HFF-Myc (cell line): ENCODE data around the gene CLDN7.

Experiments used
- DNase-seq: peaks from one replicate; pipeline ENCODE4 v3.0.0-alpha.2; 2011; ENCODE audit warnings: low read depth; ENCODE audit errors: extremely low read depth
- H3K4me3 ChIP-seq: replicated peaks from 2 replicates; pipeline ENCODE4 v1.5.1; 2011; ENCODE audit warnings: low read depth, mild to moderate bottlenecking, control low read depth, low read length
- TF ChIP-seq, protein P1 (sequence below): IDR thresholded peaks from 2 replicates; pipeline ENCODE4 v1.5.1; 2012; ENCODE audit warnings: mild to moderate bottlenecking, low read depth, low read length, control low read depth; ENCODE audit errors: missing control alignments

Gene CLDN7, protein sequence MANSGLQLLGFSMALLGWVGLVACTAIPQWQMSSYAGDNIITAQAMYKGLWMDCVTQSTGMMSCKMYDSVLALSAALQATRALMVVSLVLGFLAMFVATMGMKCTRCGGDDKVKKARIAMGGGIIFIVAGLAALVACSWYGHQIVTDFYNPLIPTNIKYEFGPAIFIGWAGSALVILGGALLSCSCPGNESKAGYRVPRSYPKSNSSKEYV

DNA sequence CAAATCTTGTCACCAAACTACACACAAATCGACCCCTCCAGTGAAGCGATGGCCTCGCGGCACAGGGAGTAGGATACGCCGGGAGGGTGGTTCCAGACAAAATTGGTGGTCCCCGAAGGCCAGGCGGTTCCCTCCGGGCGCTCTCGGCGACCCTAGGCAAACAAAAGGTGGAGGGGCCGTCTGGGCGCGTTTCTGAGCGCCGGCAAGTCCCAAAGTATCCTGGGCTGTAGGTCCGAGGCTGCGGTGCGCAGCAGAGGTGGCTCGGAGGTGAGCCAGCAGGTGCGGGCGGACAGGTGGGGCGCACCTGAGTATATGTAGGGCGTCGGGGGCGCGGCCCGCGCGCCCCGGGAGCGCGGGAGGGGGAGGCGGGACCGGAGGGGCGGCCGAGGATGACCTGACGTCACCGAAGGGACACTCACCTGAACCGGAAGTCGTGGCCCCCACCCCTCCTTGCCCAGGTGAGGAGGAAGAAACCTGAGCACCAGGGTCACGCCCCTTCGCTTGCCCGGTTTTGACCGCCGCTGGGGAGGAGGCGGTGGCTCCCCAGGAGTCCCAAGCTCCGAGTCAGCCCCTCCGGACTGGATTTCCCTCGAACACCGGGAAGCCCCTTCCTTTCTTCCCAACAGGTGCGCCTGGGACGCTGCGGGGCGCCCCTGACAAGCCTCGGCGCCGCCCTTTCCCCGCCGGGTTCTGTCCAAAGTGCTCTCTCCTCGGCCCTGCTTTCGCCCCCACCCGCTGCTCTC, at the start of gene CLDN7:
Gene CLDN7 (minus strand): TSS at position 287 of the 743 bp plus-strand sequence. CDS start 435 bp downstream, outside the sequence.
- no peak for DNase-seq
- TF ChIP-seq, protein P1, sequence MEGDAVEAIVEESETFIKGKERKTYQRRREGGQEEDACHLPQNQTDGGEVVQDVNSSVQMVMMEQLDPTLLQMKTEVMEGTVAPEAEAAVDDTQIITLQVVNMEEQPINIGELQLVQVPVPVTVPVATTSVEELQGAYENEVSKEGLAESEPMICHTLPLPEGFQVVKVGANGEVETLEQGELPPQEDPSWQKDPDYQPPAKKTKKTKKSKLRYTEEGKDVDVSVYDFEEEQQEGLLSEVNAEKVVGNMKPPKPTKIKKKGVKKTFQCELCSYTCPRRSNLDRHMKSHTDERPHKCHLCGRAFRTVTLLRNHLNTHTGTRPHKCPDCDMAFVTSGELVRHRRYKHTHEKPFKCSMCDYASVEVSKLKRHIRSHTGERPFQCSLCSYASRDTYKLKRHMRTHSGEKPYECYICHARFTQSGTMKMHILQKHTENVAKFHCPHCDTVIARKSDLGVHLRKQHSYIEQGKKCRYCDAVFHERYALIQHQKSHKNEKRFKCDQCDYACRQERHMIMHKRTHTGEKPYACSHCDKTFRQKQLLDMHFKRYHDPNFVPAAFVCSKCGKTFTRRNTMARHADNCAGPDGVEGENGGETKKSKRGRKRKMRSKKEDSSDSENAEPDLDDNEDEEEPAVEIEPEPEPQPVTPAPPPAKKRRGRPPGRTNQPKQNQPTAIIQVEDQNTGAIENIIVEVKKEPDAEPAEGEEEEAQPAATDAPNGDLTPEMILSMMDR = no peak

DNA sequence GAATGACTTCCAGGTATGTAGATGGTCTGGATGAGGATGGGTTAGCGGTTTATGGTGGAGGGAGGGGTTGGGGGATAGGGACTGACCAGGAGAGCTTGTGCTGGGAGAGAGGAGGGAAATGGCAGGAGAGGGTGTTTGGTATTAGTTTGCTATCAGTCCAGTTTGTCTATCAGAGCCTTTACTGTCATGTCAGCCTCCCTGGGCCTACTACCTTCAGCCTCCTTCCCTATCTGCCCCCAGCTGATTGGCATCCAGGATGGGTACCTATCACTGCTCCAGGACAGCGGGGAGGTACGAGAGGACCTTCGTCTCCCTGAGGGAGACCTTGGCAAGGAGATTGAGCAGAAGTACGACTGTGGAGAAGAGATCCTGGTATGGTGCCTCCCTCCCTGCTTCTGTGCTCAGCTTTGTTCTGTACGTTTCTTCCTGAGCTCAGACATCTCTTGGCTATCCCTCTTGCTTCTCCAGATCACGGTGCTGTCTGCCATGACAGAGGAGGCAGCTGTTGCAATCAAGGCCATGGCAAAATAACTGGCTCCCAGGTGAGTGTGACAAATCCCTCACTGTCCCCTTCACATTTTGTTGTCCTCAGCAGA, 48.9 kb upstream of the CLDN7 start:
- TF ChIP-seq, protein P1 = no peak

More for the DNA sequence above, at the start of gene CLDN7:
- peak within 1 kb of the TSS; percentile 31 for H3K4me3 ChIP-seq

DNA sequence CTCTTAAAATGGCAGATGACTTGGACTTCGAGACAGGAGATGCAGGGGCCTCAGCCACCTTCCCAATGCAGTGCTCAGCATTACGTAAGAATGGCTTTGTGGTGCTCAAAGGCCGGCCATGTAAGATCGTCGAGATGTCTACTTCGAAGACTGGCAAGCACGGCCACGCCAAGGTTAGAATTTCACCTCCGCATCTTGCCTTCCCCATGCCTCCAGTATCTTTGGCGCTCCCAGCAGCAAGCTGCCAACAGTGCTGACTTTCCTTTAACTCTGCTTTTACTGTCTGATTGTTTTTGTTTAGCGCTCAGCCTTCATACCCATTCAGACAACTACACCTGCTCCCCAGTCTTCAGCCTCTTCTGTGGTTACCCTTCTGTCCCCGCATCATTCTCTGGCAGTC, 47.4 kb upstream of the CLDN7 start:
- no peak for DNase-seq
- TF ChIP-seq, protein P1 = no peak
- H3K4me3 ChIP-seq = peak overlapping the region; percentile 98

More for the DNA sequence above, 48.9 kb upstream of the CLDN7 start:
- DNase-seq = no peak
- peak overlapping the region; percentile 98; the same call in 1 of the 2 replicates for H3K4me3 ChIP-seq

DNA sequence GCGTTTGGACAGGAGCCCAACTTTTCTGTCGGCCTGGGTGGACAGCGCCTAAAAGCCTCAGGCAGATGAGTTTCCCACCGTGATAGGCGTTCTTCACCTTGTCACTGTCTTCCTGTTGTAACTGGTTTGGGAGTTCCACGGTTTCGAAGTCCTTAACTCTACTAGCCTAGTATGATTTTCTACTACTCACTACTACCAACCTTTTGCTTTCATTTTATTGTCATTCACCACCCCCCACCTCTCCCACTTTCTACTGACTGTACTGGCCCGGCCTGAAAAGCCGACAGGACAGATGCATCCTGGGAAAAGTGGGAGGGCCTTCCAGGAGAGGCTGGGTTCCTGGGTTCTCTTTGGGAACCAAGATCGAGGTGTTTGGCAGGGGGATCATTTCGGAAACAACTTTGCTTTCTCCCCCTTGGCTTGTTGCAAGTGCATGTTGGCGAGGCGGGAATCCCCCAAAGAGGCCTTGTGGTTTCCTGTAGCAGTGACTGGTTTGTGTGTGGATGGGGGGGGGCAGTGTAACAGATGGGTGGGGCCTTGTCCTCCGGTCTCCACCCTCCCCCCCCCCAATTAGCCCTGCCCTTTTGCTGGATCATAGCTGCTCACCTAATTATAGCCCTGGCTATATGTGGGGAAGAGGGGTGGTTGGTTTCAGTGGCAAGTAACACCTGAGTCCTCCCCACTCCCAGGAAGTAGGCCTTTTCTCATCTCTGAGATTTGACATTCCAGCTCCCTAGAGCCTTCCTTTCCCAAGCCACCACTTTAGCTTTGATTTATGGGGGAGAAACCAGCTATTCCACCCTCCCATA, 46.6 kb upstream of the CLDN7 start:
- DNase-seq = no peak
- H3K4me3 ChIP-seq = peak overlapping the region; percentile 98
- TF ChIP-seq, protein P1 = no peak

DNA sequence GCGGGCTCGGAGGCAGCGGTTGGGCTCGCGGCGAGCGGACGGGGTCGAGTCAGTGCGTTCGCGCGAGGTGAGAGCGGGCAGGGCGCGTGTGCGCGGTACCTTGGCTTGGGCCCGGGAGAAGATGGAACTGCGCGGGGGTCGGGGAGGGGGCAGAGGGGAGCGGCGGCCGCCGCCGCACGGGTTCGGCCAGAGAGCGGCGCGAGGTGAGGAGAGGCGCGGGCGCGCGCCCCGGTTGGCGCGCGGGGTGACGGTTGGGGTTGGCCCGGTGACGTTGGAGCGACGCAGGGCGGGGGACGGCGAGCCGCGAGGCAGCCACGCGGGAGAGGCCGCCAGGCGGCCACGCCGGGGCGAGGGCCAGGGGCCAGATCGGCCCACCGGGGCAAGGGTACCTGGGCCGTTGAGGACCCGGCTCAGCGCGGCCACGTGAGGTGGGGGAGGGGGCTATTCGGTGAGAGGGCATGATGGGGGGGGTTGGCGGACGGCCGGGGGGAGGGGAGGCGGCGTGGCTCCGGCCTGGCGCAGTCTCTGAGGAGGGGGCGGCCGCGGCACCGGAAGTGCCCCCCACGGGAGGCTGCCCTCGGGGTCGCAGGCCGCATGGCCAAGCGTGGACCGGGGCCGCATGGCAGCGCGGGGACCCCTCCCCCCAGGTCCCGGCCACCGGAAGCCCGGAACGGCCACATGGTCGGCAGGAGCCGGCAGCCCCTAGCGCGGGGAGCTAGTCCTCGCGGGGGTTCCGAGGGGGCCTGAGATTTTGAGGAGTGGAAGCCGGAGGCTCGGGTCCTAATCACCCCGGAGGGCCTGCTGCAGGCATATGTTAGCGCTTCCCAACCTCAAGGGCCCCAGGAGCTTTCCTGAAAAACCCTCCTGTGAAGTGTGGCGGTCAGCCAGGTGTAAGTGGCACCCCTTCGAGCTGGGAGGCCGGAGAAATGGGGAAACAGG, 45.7 kb upstream of the CLDN7 start:
- no peak for DNase-seq
- TF ChIP-seq, protein P1 = no peak
- H3K4me3 ChIP-seq = peak overlapping the region; percentile 98
